Measurements from ENCODE around the gene C11orf86. TPM values are rescaled to one million over a fixed set of nuclear protein-coding genes. Genes with fewer than 3 reads are reported as not detected.

The C11orf86 gene
- total and polyA plus RNA-seq, 3 donors from 2014 or later: 0.25 TPM; not detected in 2

GRCh38 chr11:67022341-67022933, 47.3 kb downstream of the C11orf86 start:
- Histone ChIP-seq H3K9me3 (no peaks in the 10 kb centered on the region), H3K4me3 (peak overlapping the region in 1 of 2 donors; percentile 31), H3K4me1 (peaks cover 8% of the 10 kb centered on the region), H3K36me3 (ENCODE audit: low read depth, missing control alignments) (no peaks in the 10 kb centered on the region), H3K27ac (no peak overlapping the region), H3K27me3 (no peaks in the 10 kb centered on the region)
- TF ChIP-seq POLR2A (IDR thresholded peaks at IDR 0.05) (no peak), CTCF (IDR thresholded peaks at IDR 0.05) (no peak)
- DNase-seq: peak; percentile 59
- intact Hi-C loops (cut with DNase I; ENCODE audit: low total_unique reads): no loop called here
- WGBS, 2 donors: 4 to 5% methylated on average over 17 to 20 of the region's 20 CpGs

- no peak for DNase-seq
- Histone ChIP-seq H3K27me3 (no peaks in the 10 kb centered on the region), H3K27ac (no peak within 1 kb of the TSS), H3K9me3 (no peaks in the 10 kb centered on the region), H3K36me3 (ENCODE audit: low read depth, missing control alignments) (no peaks in the 10 kb centered on the region), H3K4me1 (peaks cover 8% of the 10 kb centered on the region), H3K4me3 (peak within 1 kb of the TSS; percentile 31 to 44)
- TF ChIP-seq POLR2A (IDR thresholded peaks at IDR 0.05): no peak
- no peak for TF ChIP-seq CTCF (IDR thresholded peaks at IDR 0.05)
- intact Hi-C loops (cut with DNase I; ENCODE audit: low total_unique reads): no loop called here
- 1 to 4% methylated on average over 27 to 66 of the region's 118 CpGs for WGBS, 2 donors
Measured at GRCh38 chr11:67022961-67023956, 48.2 kb downstream of the C11orf86 start, which contains the start of gene SYT12. SYT12 (plus strand) TSS chr11:67023134; CDS start chr11:67030145, 7,011 bp downstream.

- H3K4me3 ChIP-seq: peak overlapping the region in 1 of 2 donors; percentile 44
- no peak overlapping the region for H3K27ac ChIP-seq
- intact Hi-C loops (cut with DNase I; ENCODE audit: low total_unique reads): no loop called here
- no peak for TF ChIP-seq POLR2A (IDR thresholded peaks at IDR 0.05)
- TF ChIP-seq CTCF (IDR thresholded peaks at IDR 0.05): no peak
- H3K27me3 ChIP-seq: no peaks in the 10 kb centered on the region
- 29 to 43% methylated on average over 3 to 6 of the region's 6 CpGs for WGBS, 2 donors
- H3K36me3 ChIP-seq (ENCODE audit: low read depth, missing control alignments): no peaks in the 10 kb centered on the region
- H3K9me3 ChIP-seq: no peaks in the 10 kb centered on the region
- no peak for DNase-seq
- H3K4me1 ChIP-seq: peaks cover 8% of the 10 kb centered on the region
Measured at GRCh38 chr11:67023957-67024353, 48.9 kb downstream of the C11orf86 start.

GRCh38 chr11:67024410-67024809, 49.3 kb downstream of the C11orf86 start:
- Histone ChIP-seq H3K27me3 (no peaks in the 10 kb centered on the region), H3K36me3 (ENCODE audit: low read depth, missing control alignments) (no peaks in the 10 kb centered on the region), H3K27ac (no peak overlapping the region), H3K4me1 (peaks cover 8% of the 10 kb centered on the region), H3K4me3 (no peak overlapping the region), H3K9me3 (no peaks in the 10 kb centered on the region)
- WGBS, 2 donors: 67 to 83% methylated on average over 3 to 5 of the region's 5 CpGs
- no peak for TF ChIP-seq POLR2A (IDR thresholded peaks at IDR 0.05)
- TF ChIP-seq CTCF (IDR thresholded peaks at IDR 0.05): no peak
- intact Hi-C loops (cut with DNase I; ENCODE audit: low total_unique reads): no loop called here
- no peak for DNase-seq

Measured in testis (tissue), 3 donors.